GM12873 (cell line): ENCODE measurements around the gene TM2D3.

Experiments used
- CTCF ChIP-seq: IDR thresholded peaks from 2 replicates; pipeline ENCODE4 v1.5.1; 2012; ENCODE audit warnings: low read depth, mild to moderate bottlenecking, moderate library complexity, low read length, control low read depth; ENCODE audit not compliant: insufficient read depth; ENCODE audit errors: missing control alignments

TM2D3 gene

GRCh38 chr15:101621961-101622360 lies 30.2 kb downstream of the TM2D3 start:
- no peak for TF ChIP-seq CTCF

- no peak for TF ChIP-seq CTCF
These were observed 31.5 kb downstream of the TM2D3 start for GRCh38 chr15:101620671-101621070.

- TF ChIP-seq CTCF = no peak
These were observed 32.6 kb downstream of the TM2D3 start for GRCh38 chr15:101619615-101619865.

- no peak for TF ChIP-seq CTCF
These were observed 33.1 kb downstream of the TM2D3 start for GRCh38 chr15:101618851-101619614.

- no peak for TF ChIP-seq CTCF
These were observed 34.1 kb downstream of the TM2D3 start for GRCh38 chr15:101618076-101618475.

- no peak for TF ChIP-seq CTCF
These were observed 34.7 kb downstream of the TM2D3 start for GRCh38 chr15:101617390-101617965.

- no peak for TF ChIP-seq CTCF
These were observed 36.0 kb downstream of the TM2D3 start for GRCh38 chr15:101615986-101616848.
